H7 (cell line): Measurements from ENCODE around the gene GPC5. TPM values are rescaled to one million over a fixed set of nuclear protein-coding genes. Genes with fewer than 3 reads are reported as not detected.

Source experiments
- DNase-seq: peaks from one replicate; pipeline ENCODE4 v3.0.0; 2012
- H3K27me3 ChIP-seq: 2 replicates; pipeline ENCODE4 v1.6.0; 2011; ENCODE audit warnings: mild to moderate bottlenecking, low read length; ENCODE audit not compliant: control insufficient read depth, insufficient read depth
- H3K36me3 ChIP-seq: replicated peaks from 2 replicates; pipeline ENCODE4 v1.5.1; 2011; ENCODE audit warnings: low read length; ENCODE audit not compliant: control insufficient read depth, insufficient read depth
- H3K4me3 ChIP-seq: 2 replicates; pipeline ENCODE4 v1.5.1; 2011; ENCODE audit warnings: low read depth, mild to moderate bottlenecking, control low read depth, low read length, moderate library complexity; ENCODE audit not compliant: insufficient read depth
- total RNA-seq: library from RNA; depleted of rRNA; stranded (reverse); fragments of >200 nt; shearing (Covaris generic); gene quantifications from 2 replicates; pipeline ENCODE4 v1.2.3, GENCODE V29; 2014

Gene GPC5
- total RNA-seq, 1 experiment from 2014 or later: 0.07 TPM

DNA sequence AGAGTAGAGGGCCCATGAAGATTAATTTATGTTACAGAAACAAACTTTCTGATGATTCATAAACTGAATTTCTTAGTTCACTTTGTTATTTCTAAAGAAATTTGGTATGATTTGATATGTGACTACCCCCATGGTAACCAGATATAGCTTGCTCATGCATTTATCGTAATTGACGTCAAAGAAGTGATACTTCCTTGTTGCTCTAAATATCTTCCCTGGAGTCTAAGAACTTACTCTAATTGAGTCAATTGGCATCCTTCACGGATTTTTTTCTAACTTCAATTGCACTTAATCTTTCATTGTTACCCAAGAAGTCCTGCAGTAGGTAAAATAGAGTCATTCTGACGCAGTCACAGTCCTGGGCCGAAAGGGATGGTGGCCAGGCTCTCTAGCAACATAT is 240.9 kb downstream of the GPC5 start:
- Histone ChIP-seq H3K27me3 (no peaks in the 10 kb centered on the region), H3K36me3 (no peaks in the 10 kb centered on the region), H3K4me3 (no peak overlapping the region)
- DNase-seq: no peak

DNA sequence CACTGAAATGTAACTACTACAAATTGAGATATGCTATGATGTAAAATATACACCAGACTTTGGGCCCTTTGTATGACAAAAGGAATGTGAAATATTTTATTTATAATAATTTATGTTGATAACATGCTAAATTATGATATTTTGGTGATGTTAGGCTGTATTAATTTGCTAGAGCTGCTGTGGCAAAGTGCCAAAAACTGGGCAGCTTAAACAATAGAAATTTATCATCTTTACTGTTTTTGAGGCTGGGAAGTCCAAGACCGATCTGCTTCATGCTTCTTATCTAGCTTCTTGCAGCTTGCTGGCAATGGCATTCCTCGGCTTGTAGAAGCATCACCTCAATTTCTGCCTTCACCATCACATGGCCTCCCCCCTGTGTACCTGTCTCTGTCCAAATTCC is 245.0 kb downstream of the GPC5 start:
- H3K36me3 ChIP-seq: no peaks in the 10 kb centered on the region
- no peak for DNase-seq
- H3K4me3 ChIP-seq: no peak overlapping the region
- no peaks in the 10 kb centered on the region for H3K27me3 ChIP-seq

DNA sequence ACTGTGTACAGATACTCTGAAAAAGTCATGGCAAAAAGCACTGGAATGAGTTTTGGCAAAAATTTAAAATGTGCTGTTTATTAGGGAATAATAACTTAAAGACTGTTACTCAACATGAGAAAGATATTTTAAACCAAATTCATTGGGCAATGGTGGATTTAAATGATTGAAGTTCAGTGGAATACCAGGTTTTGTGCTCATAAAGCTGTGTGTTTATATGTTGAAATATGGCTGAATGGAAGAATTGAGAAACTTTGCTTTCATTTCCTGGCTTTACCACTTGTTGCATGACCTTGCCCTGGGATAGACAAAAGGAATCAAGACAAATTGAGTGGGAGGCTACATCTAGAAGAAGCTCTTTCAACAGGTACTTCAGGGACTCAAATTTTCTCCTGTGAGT is 246.4 kb downstream of the GPC5 start:
- Histone ChIP-seq H3K4me3 (no peak overlapping the region), H3K27me3 (no peaks in the 10 kb centered on the region), H3K36me3 (no peaks in the 10 kb centered on the region)
- no peak for DNase-seq

DNA sequence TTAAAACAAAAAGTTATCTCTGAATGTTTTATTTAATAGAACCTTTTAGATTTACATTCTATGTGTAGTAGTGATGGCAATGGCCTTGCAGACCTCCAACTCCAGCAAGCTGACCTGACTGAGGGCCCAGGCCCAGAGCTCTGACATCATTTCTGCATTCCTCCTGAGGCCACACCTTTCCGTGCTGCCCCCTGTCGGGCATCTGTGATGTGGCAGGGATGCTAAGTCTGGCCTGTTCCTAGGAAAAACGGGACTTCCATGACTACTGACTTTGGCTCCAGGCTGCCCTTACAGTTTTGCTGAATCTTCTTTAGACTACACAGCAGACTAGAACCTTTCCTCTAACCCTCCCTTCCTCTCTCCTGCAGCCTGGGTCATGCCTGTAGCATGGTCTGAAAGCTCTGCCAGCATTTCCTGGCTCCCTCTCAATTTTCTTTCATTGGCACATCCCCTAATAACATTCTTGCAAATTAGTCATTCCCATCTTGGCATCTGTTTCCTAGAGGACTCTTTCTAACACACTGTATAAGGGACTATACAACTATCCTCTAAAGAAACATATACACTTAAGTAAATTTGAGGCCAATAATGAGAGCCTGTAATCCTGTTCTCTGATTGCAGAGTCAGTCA is 249.1 kb downstream of the GPC5 start:
- Histone ChIP-seq H3K4me3 (no peak overlapping the region), H3K36me3 (no peaks in the 10 kb centered on the region), H3K27me3 (no peaks in the 10 kb centered on the region)
- peak; percentile 36 for DNase-seq

DNA sequence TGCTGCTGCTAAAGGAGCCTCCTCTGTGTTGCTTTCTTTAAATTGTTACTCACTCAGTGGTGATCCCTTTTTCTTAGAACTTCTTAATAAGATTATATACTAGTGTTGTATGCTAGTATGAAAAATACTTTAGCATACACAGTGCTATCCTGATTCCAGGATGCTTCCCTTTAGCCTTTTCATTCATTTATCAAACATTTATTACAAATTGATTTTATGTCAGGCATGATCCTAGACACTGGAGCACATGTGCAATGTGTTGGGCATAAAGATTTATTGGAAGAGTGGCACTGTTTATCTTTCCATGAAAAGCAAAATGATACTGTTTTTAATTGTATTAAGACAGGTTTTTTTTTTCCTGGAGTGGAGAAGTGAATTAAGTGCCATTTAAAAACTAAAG is 249.6 kb downstream of the GPC5 start:
- Histone ChIP-seq H3K36me3 (no peaks in the 10 kb centered on the region), H3K4me3 (no peak overlapping the region)
- no peak for DNase-seq

DNA sequence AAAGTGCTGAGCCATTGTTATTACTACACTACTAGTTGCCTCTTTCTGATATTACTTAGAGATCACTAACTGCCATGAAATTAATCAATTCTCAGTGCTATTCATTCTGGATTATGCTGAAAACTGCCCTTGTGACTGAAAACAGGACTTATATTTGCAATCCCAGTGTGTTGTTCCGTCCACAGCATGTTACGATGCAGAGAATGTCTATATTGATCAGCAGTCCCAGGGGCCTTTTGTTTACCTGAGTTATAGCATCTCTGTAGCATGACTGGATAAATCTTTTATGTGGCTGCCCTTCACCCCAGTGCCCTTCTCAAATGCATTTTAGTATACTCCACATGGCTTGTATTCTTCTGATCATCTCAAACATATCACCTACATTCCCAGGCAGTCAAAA is 251.0 kb downstream of the GPC5 start:
- Histone ChIP-seq H3K36me3 (no peaks in the 10 kb centered on the region), H3K4me3 (no peak overlapping the region), H3K27me3 (no peaks in the 10 kb centered on the region)
- no peak for DNase-seq

More for the DNA sequence above, 249.6 kb downstream of the GPC5 start:
- H3K27me3 ChIP-seq: no peaks in the 10 kb centered on the region

DNA sequence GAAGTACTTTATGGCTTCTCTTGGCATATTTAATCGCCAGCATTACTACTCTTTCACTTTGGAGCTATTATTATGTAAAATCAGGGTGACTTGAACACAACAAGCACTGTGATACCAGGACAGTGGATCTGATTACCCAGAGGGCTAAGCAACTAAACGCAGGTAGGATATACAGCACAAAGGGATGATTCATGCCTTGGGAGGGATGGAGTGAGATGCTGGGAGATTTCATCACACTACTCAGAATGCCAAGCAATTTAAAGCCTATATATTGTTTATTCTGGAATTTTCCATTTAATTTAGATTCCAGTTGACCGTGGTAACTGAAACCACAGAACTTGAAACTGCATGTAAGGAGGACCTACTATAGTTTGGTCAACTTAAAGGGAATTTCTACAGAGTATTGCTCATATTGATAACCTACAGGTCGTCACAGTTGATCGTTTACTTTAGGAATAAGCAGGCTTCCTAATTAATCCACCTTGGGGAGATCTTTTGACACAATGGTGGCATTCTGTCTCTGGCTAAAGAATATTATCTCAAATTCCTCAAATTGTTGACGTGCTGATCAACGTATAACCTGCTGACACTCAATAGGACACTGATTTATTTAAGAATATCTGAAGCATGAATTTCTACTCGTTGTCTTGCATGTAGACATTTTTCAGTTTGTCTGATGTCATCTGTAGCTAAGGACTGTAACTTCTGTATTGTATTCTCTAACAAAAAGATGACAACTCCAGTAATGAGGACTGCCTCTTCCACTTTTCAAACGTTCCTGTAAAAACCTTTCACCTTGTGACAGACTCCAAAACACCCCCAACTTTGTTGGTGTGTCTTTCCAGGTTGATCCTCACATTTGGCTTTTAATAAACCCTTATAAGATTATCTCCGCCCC is 254.2 kb downstream of the GPC5 start:
- Histone ChIP-seq H3K27me3 (no peaks in the 10 kb centered on the region), H3K36me3 (no peaks in the 10 kb centered on the region), H3K4me3 (no peak overlapping the region)
- no peak for DNase-seq

DNA sequence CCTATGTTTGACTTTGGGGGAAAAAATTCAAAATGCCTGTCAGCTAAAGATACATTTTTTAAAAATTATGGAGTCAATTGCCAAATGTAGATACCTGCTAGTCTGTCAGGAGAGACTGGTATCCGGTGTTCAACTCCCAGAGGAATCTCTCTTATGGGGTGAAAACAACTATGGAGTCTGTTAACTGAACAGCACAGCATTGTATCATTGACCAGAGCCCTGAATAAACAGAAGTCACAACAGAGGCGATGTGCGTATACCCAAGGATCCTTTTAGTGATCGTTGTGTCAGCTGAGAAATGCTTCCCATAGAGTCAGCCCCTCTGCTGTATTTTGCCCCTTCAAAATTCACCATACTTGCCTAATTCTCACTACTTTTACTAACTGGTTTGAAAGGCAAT is 257.3 kb downstream of the GPC5 start:
- H3K36me3 ChIP-seq: no peaks in the 10 kb centered on the region
- no peak for DNase-seq
- no peaks in the 10 kb centered on the region for H3K27me3 ChIP-seq
- H3K4me3 ChIP-seq: no peak overlapping the region

DNA sequence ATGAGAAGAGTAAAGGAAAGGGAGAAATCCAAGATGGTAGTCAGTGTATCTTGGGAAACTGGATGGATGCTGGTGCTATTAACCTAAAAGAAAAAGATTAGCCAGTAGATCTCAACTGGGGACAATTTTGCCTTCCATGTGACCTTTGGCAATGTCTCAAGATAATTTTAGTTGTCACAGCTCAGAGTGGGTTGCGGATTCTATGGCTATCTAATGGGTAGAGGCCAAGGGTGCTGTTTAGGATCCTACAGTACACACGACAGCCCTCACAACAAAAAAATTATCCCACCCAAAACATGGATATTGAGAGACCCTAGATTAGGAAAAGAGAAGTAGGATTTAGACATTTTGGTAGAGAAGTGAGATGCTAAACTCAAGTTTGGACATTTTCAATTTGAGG is 258.9 kb downstream of the GPC5 start:
- Histone ChIP-seq H3K27me3 (no peaks in the 10 kb centered on the region), H3K4me3 (no peak overlapping the region), H3K36me3 (no peaks in the 10 kb centered on the region)
- DNase-seq: no peak

DNA sequence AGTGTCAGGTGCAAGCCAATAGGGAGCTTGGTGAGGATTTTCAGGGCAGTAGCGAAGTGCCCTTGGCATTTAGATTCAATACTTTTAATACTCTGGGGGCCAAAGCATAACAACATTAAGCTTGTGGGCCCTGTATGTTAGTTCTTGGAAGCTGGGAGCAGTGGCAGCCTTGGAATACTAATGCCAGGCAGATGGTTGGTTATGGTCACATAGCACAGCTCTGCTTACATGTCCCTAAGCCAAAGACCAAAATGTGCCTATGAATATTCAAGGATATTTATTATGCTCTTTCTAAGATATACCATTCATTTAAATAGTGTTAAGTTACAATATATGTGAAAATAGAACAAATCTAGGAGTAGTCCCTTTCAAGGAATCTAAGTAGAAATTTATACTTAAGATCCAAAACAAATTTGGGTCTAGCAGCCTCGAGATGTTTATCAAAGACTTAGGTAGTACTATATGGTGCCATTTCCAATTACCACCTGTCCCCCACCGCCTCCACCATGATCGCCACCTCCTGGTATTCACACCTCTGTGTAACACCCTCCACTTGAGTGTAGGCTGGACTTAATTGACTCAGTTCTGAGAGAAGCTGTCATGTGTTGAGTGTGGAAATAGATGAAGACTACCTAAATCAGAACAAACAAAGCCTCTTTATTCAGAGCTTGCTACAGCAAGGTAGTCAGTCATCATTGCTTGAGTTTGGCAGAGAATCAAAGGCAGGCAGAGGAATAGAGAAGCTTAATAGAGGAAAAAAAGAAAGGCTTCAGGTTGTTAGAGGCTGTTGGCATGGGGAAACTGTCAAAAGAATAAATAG is 261.0 kb downstream of the GPC5 start:
- Histone ChIP-seq H3K4me3 (no peak overlapping the region), H3K36me3 (no peaks in the 10 kb centered on the region), H3K27me3 (no peaks in the 10 kb centered on the region)
- no peak for DNase-seq

DNA sequence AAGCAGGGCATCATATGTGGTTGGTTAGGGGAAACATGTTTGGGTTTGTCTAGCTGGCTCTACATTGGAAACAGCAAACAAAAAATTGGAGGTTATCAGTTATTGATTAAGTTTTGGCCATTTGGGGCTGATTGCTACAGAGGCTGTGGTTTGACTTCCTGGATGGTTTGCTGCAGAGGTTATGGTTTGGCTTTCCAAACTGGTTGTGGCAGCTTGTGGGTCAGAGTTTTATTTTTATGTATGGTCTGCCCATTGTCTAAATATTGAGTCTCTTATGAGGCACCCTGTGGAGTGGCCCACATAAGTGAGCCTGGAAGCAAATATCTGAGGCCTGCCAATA is 261.6 kb downstream of the GPC5 start:
- Histone ChIP-seq H3K36me3 (no peaks in the 10 kb centered on the region), H3K27me3 (no peaks in the 10 kb centered on the region), H3K4me3 (no peak overlapping the region)
- no peak for DNase-seq

DNA sequence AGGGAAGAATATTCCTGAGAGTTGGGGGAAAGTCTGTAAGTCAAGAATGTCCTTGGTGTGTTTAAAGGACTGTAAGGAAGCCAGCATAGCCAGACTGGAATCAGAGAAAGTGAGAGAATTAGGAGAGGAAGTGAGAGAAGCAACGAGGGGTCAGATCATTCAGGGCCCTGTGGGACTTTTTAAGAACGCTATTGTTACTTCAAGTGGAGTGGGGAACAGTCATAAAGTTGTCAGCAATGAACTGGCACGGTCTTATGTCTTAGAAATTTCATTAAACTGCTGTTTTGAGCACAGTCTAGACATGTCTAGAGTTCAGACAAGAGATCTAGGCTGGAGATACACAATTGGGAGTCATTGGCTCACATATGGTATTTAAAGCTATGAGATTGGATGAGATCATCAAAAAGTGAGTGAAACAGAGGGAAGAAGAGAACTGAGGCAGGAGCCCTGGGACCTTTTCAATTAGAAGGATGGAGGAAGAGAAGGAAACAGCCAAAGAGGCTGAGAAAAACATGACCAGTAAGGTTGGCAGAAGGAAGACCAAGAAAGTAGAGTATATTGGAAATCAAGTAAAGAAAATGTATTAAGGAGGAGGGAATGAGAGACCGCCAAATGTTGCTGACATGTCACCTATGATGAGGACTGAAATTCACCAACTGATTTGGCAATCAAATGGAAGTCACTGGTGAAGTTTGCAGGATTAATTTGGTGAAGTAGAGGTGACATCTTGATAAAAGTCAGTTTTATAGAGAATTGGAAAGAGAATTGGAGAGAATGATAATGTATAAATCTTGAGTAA is 263.5 kb downstream of the GPC5 start:
- DNase-seq: no peak
- Histone ChIP-seq H3K27me3 (no peaks in the 10 kb centered on the region), H3K4me3 (no peak overlapping the region), H3K36me3 (no peaks in the 10 kb centered on the region)

DNA sequence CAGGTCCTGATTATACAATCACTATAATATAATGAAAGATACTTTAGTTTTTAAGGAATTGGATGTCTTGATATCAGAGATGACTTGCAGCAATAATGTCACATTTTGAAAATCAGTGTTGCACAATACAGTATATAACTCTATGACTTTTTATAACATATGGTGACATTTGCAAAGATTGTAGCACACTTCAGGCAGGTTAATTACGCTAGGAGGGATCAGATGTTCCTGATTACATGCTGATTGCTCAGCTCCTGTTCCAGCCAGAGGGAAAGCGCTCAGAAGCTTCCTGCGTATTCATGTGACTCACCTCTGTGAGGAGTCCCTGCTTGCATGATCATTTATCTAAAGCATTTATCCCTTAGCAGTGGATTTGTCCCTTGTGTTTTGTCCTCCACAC is 265.6 kb downstream of the GPC5 start:
- no peaks in the 10 kb centered on the region for H3K36me3 ChIP-seq
- no peaks in the 10 kb centered on the region for H3K27me3 ChIP-seq
- no peak overlapping the region for H3K4me3 ChIP-seq
- DNase-seq: no peak

DNA sequence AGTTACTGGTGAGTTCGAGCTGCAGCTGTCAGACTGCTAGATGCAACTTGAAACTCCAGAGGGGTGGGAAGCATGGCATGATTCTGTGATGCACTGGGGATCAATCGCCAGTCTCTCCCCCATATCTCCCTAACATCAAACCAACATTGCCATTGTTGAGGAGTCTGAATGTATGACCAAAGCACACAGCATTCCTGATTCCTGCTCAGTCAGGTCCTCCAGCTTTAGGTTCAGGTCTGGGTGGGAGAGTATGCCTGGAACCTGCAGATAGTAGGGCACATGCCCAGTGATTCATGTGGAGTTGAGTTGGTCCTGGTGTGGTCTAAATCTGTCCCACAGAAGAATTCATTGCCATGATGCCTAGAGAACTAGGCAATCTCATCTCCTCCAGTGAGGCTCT is 269.1 kb downstream of the GPC5 start:
- H3K4me3 ChIP-seq: no peak overlapping the region
- H3K27me3 ChIP-seq: no peaks in the 10 kb centered on the region
- no peak for DNase-seq

More for the DNA sequence above, 269.1 kb downstream of the GPC5 start:
- H3K36me3 ChIP-seq: no peaks in the 10 kb centered on the region
